Endothelial cell of umbilical vein (primary cell): ENCODE results near the gene CPEB1.

Experiments
- CTCF ChIP-seq, 2 donors: IDR thresholded peaks; 1 replicate in 1 of 2; 2 replicates in 1 of 2; pipeline ENCODE4 v1.5.1; 2011; ENCODE audit warnings: low read length in 2 of 2, mild to moderate bottlenecking in 2 of 2, moderate library complexity in 2 of 2, control low read depth in 1 of 2, inconsistent platforms in 1 of 2, low read depth in 1 of 2; ENCODE audit not compliant: insufficient read depth in 1 of 2; ENCODE audit errors: extremely low read depth in 1 of 2
- FOS ChIP-seq: IDR thresholded peaks from 2 replicates; pipeline ENCODE4 v1.6.1; 2011; ENCODE audit warnings: mild to moderate bottlenecking, low read length, moderate library complexity, borderline replicate concordance; ENCODE audit not compliant: insufficient read depth
- JUN ChIP-seq: IDR thresholded peaks from 2 replicates; pipeline ENCODE4 v1.6.1; 2011; ENCODE audit warnings: borderline replicate concordance, low read depth; ENCODE audit not compliant: insufficient read length, insufficient read depth
- MYC ChIP-seq: IDR thresholded peaks from one replicate; pipeline ENCODE4 v1.6.1; 2011; ENCODE audit warnings: mild to moderate bottlenecking, low read depth, low read length
- POLR2A ChIP-seq: IDR thresholded peaks from 2 replicates; pipeline ENCODE4 v1.6.1; 2012; ENCODE audit warnings: low read depth, mild to moderate bottlenecking, control low read depth, low read length
- POLR2AphosphoS5 ChIP-seq: IDR thresholded peaks from 2 replicates; pipeline ENCODE4 v1.6.1; 2012; ENCODE audit warnings: low read depth, mild to moderate bottlenecking, control low read depth, low read length, moderate library complexity; ENCODE audit not compliant: insufficient read depth

DNA sequence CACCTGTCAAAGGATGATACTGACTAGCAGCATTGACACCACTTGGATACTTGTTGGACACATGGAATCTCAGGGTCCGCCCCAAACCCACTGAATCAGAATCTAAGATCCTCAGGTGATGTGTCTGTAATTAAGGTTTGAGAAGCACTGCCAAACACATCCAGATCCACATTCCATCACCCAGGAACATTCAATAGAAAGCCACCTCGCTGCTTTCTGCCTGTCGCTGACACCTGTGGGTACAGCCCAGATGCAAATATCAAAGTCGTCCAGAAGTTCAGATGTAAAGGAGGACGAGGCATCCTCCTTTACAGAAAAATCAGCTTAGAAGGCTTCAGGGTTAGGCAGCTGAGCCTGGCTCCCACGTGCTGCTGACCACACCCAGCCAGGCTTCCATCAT lies 101.7 kb downstream of the CPEB1 start:
- no peak for TF ChIP-seq CTCF (IDR thresholded peaks at IDR 0.05; ENCODE audit: extremely low read depth in 1 of 2, insufficient read depth in 1 of 2, low read depth in 1 of 2, low read length in 2 of 2)
- no peak for TF ChIP-seq POLR2A
- no peak for TF ChIP-seq POLR2AphosphoS5
- TF ChIP-seq MYC = no peak
- TF ChIP-seq FOS = no peak
- no peak for TF ChIP-seq JUN
